Adrenal gland (tissue), 12 donors: ENCODE data around the gene TMEM245. TPM values are rescaled to one million over a fixed set of nuclear protein-coding genes. Genes with fewer than 3 reads are reported as not detected.

Experiments
- DNase-seq, 7 donors: peaks; one replicate each; pipeline ENCODE4 v3.0.0-alpha.2; 2019 to 2020
- H3K27ac ChIP-seq, 5 donors: fragments of 200-600 bp; sonication (generic) in 4 of 5; 1 replicate in 3 of 5; 2 replicates in 2 of 5; pipeline versions ENCODE4 v1.5.1 to v1.8.0; 2016 to 2020; ENCODE audit warnings: mild to moderate bottlenecking in 1 of 5
- H3K27me3 ChIP-seq: fragments of 200-600 bp; 2 replicates; pipeline ENCODE4 v1.8.0; 2021
- H3K36me3 ChIP-seq, 2 donors: fragments of 200-600 bp; replicated peaks in 1 of 2; 1 replicate in 1 of 2; 2 replicates in 1 of 2; pipeline versions ENCODE4 v1.5.1 to v1.8.0; 2018 to 2022
- H3K4me1 ChIP-seq, 2 donors: fragments of 200-600 bp; replicated peaks in 1 of 2; 1 replicate in 1 of 2; 2 replicates in 1 of 2; pipeline versions ENCODE4 v1.5.1 to v1.8.0; 2018 to 2021
- H3K4me3 ChIP-seq, 4 donors: fragments of 200-600 bp; sonication (generic) in 3 of 4; one replicate each; pipeline ENCODE4 v1.5.1; 2016 to 2018
- H3K9me3 ChIP-seq, 3 donors: fragments of 200-600 bp; sonication (generic) in 1 of 3; replicated peaks in 1 of 3; 1 replicate in 2 of 3; 2 replicates in 1 of 3; pipeline versions ENCODE4 v1.5.1 to v1.8.0; 2016 to 2021
- CTCF ChIP-seq, 6 experiments: fragments of 450-650 bp in 4 of 6; fragments of 200-600 bp in 2 of 6; sonication (generic) in 1 of 6; IDR thresholded peaks; 1 replicate in 5 of 6; 2 replicates in 1 of 6; pipeline versions ENCODE4 v1.5.1 to v1.8.0; 2016 to 2021; ENCODE audit warnings: antibody characterized with exemption in 6 of 6, mild to moderate bottlenecking in 2 of 6, moderate library complexity in 1 of 6
- POLR2A ChIP-seq, 2 donors: fragments of 450-650 bp; IDR thresholded peaks; one replicate each; pipeline ENCODE4 v1.6.1; 2017; ENCODE audit warnings: antibody characterized with exemption in 2 of 2, mild to moderate bottlenecking in 2 of 2, moderate library complexity in 1 of 2
- WGBS, 4 donors: extraction: QIAGEN DNeasy Blood & Tissue Kit in 2 of 4; methylation state at CpG; one replicate each; pipeline versions ENCODE4 v1.1.5 to v1.1.7; 2013 to 2017; 5-methylcytosine and 5-hydroxymethylcytosine counted together
- intact Hi-C, 2 donors: fragments of 100-400 bp; cut with DNase I; formaldehyde crosslinking; loops; one replicate each; pipeline versions ENCODE4 v1.14.1 to v1.15.0; 2022 to 2023
- polyA plus RNA-seq, 3 donors: library from polyadenylated mRNA; stranded (reverse); fragments of 200-250 nt in 2 of 3; fragments of 350-450 nt in 1 of 3; fragmentation: Illumina TruSeq in 1 of 3; extraction: RNeasy Lipid Tissue Mini Kit (QIAGEN cat#74804) in 1 of 3; gene quantifications; one replicate each; pipeline ENCODE4 v1.2.3, GENCODE V29; 2013 to 2014
- total RNA-seq, 9 donors: library from RNA; depleted of rRNA in 4 of 9; stranded (reverse); fragments of >200 nt in 4 of 9; fragments of 120-200 nt in 1 of 9; fragmentation: NEBNext Ultra II Directional in 1 of 9; extraction: Animal tissue kit (Norgen Biotek cat#: 25700) in 1 of 9; gene quantifications; one replicate each; pipeline versions ENCODE4 v1.1.0 to v1.2.4, GENCODE V29; 2013 to 2023
- donor health status: healthy with polysubstance abuse.
- donor health status: Bipolar disorder and iron deficiency.
- donor health status: DM: yes; HTN: yes; CAD: no.
- donor health status: DM: no; HTN: no; CAD: no.
- donor health status: DM: no; HTN: no; CAD: no.
- donor health status: DM: yes; HTN: yes; CAD: no.

TMEM245 gene
- total and polyA plus RNA-seq, 12 donors: 23.6 to 363 (median 143) TPM

- no peak overlapping the region for H3K27ac ChIP-seq
- no peaks in the 10 kb centered on the region for H3K9me3 ChIP-seq
- no peaks in the 10 kb centered on the region for H3K27me3 ChIP-seq
- H3K4me3 ChIP-seq: no peak overlapping the region
- no peak for DNase-seq
- intact Hi-C loops: loop anchor here in 1 of 2 donors (10.0 kb wide), 1 partner anchor 189 kb away; the partner anchor contains the start of genes ABITRAM and ELP1
- TF ChIP-seq CTCF (IDR thresholded peaks at IDR 0.05) (no peak), POLR2A (IDR thresholded peaks at IDR 0.05) (no peak)
- H3K36me3 ChIP-seq: no peaks in the 10 kb centered on the region
- peaks cover 4% of the 10 kb centered on the region in 2 donors for H3K4me1 ChIP-seq
- WGBS, 4 donors: 68 to 70% (median 69%) methylated on average over 2 of the region's 2 CpGs
Measured at GRCh38 chr9:109124121-109124520, 4.4 kb upstream of the TMEM245 start.

DNA sequence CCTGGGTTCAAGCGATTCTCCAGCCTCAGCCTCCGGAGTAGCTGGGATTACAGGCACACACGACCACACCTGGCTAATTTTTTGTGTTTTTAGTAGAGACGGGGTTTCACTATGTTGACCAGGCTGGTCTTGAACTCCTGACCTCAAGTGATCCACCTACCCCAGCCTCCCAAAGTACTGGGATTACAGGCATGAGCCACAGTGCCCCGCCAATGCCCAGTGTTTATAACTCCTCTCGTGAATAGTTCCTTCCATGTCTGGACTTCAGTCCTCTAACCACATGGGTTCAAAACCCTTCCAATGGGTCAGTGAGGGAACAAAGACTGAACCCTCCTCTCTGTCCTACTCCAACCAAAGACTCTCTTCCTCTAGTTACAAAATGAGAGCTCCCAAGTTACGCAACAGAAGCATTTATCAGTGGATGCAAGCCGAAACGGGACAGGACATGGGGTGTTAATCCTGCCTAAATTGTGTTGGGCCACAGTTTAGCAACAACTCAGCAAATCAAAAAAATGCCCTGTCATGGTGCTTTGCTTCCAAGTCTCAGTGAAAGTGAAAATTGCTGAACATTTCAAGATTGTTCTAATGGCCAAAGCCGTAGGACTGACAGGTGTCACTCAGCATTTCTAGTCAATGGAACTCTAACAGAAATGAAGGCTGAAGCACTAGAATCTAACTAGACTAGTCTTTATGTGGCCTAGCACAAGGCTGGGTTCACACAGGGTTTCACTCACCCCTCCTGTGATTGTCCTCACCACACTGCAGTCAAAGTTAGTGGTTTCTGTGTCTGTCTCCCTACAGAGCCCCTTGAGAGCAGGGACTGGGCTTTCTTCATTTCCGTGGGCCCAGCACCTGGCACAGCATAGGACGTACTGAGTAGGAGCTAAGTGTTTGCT lies 3.2 kb upstream of the TMEM245 start:
- no peak overlapping the region for H3K27ac ChIP-seq
- peaks cover 4 to 6% of the 10 kb centered on the region in 2 donors for H3K4me1 ChIP-seq
- no peak for DNase-seq
- no peaks in the 10 kb centered on the region for H3K27me3 ChIP-seq
- TF ChIP-seq CTCF (IDR thresholded peaks at IDR 0.05) (no peak), POLR2A (IDR thresholded peaks at IDR 0.05) (no peak)
- H3K36me3 ChIP-seq: no peaks in the 10 kb centered on the region
- no peaks in the 10 kb centered on the region for H3K9me3 ChIP-seq
- H3K4me3 ChIP-seq: no peak overlapping the region
- WGBS, 4 donors: 75 to 83% (median 82%) methylated on average over 10 to 12 of the region's 12 CpGs
- intact Hi-C loops: loop anchor here in 1 of 2 donors (10.0 kb wide), 1 partner anchor 188 kb away; the partner anchor contains the start of genes ABITRAM and ELP1

DNA sequence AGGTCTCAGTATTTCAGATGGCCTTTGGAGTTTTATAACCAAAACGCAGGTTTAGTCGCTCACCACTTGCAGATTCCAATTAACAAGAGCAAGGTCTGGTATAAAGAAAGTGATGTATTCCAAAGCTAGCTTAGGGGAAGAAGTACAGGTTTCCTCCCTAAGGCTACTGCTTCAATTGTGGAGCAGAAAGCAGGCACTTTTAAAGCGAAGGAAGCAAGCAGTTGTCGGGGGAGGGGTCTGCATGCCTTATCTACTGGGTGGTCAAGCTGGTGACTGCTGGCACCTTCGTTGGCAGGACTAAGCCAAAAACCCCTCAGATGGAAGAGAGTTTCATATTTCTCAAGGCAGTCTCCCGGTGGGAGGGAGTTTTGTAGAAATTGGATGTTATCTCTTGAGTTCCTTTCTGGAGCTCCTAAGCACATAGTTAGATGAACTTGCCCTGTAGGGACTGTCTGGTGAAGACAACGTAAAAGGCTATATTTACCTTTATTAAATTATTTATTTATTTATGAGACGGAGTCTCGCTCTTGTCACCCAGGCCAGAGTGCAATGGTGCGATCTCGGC lies 1.6 kb upstream of the TMEM245 start:
- Histone ChIP-seq H3K36me3 (no peaks in the 10 kb centered on the region), H3K4me1 (peaks cover 18 to 23% of the 10 kb centered on the region in 2 donors), H3K4me3 (no peak overlapping the region), H3K9me3 (no peaks in the 10 kb centered on the region), H3K27ac (no peak overlapping the region), H3K27me3 (no peaks in the 10 kb centered on the region)
- intact Hi-C loops: loop anchor here in 1 of 2 donors (10.0 kb wide), 1 partner anchor 187 kb away; the partner anchor contains the start of genes ABITRAM and ELP1
- WGBS, 4 donors: 76 to 83% (median 81%) methylated on average over 11 of the region's 11 CpGs
- TF ChIP-seq CTCF (IDR thresholded peaks at IDR 0.05) (no peak), POLR2A (IDR thresholded peaks at IDR 0.05) (no peak)
- DNase-seq: no peak

- Histone ChIP-seq H3K27ac (peak overlapping the region in 1 of 5 donors; percentile 90), H3K9me3 (no peaks in the 10 kb centered on the region), H3K36me3 (no peaks in the 10 kb centered on the region), H3K4me1 (peaks cover 27 to 33% of the 10 kb centered on the region in 2 donors), H3K4me3 (peak overlapping the region in 1 of 4 donors; percentile 0), H3K27me3 (no peaks in the 10 kb centered on the region)
- DNase-seq: no peak
- no peak for TF ChIP-seq POLR2A (IDR thresholded peaks at IDR 0.05)
- TF ChIP-seq CTCF (IDR thresholded peaks at IDR 0.05): no peak
- WGBS, 4 donors: 31 to 33% (median 32%) methylated on average over 13 of the region's 13 CpGs
- intact Hi-C loops: loop anchor here in 1 of 2 donors (10.0 kb wide), 1 partner anchor 185 kb away; the partner anchor contains the start of genes ABITRAM and ELP1
Measured at GRCh38 chr9:109120204-109120789, 550 bp upstream of the TMEM245 start.
